NCI-H128 (cell line): ENCODE results near the gene TTLL8.

ENCODE experiments used
- DNase-seq: peaks from one replicate; lab custom pipeline; 2025; ENCODE audit not compliant: unreplicated experiment; lab: John Stamatoyannopoulos, UW

Gene TTLL8

DNA sequence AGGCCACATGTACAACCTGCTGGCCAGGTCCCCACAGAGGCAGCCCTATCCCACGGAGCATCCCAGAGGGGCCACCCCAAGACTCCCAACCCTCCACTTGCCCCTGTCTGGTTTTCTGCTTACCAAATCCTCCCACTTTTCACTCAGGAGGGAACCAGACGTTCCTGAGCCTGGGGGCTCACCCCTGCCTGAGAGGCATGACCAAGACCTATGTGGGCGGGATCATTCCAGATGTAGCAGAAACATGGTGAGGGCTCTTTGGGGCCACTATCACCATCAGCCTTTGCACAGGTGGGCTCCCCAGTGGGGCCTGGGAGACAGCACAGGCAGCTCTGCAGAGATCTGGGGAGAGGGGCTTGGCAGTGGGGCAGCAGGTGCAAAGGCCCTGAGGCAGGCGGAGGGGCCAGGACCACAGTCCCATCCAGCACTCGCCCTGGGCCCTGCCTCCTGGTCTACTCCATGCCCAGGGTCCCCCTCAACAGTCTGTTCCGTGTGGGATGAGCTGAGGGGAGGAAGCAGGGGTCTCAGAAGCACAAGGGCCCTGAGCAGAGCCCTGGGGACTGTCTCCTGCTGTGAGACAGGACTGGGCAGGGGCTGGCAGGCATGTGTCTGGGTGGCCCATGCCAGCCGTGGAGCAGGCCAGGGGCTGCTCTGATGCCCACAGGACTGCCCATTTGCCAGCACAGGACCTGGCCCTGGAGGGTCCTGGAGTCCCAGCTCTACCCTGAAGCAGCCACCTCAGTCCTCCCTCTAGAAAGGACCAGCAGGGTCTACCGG lies 88.2 kb downstream of the TTLL8 start:
- DNase-seq = no peak

DNA sequence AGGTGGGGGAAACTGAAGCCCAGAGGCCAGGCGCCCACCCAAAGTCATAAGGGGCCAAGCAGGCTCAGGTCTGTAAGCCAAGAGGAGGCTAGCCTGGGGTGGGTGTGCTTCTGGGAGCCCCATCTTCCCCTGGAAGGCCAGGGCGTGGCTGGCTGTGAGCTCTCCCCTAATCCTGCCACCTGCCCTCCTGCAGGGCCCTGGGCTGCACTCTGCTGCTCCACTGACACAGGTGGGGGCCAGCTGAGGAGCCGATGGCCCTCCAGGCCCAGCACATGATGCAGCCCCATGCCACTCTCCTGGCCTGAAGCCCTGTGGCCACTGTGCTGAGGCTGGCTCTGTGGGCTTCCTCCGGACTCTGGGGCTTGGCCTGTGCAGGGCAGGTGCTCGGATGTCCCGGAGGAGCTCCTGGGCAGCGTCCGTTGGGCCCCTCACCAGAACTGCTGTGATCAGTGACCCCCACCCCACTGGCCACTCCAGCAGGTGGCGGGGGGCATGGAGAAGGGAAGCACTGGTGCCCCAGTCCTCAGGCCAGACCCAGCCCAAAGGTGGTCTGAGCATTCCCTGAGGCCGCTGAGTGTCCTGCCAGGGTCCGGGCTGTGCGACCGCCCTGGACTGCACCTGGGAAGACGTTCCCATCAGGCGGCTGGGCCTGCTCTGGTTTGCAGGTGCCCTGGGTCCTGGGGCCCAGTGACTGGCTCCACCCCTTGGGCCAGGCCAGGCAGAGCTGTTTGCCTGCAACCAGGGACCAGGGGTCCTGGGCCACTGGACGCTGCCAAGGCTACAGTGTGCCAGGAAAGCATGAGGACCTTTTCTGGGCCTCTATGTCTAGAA lies 89.1 kb downstream of the TTLL8 start:
- DNase-seq = no peak
